ENCODE data around the gene EEF1AKMT3. TPM values are rescaled to one million over a fixed set of nuclear protein-coding genes. Genes with fewer than 3 reads are reported as not detected.

The EEF1AKMT3 gene
- 1 to 10 TPM; 2.2 to 6.4 TPM for total RNA-seq
- 1 to 10 TPM; 1.5 to 2.0 TPM for polyA plus RNA-seq

DNA sequence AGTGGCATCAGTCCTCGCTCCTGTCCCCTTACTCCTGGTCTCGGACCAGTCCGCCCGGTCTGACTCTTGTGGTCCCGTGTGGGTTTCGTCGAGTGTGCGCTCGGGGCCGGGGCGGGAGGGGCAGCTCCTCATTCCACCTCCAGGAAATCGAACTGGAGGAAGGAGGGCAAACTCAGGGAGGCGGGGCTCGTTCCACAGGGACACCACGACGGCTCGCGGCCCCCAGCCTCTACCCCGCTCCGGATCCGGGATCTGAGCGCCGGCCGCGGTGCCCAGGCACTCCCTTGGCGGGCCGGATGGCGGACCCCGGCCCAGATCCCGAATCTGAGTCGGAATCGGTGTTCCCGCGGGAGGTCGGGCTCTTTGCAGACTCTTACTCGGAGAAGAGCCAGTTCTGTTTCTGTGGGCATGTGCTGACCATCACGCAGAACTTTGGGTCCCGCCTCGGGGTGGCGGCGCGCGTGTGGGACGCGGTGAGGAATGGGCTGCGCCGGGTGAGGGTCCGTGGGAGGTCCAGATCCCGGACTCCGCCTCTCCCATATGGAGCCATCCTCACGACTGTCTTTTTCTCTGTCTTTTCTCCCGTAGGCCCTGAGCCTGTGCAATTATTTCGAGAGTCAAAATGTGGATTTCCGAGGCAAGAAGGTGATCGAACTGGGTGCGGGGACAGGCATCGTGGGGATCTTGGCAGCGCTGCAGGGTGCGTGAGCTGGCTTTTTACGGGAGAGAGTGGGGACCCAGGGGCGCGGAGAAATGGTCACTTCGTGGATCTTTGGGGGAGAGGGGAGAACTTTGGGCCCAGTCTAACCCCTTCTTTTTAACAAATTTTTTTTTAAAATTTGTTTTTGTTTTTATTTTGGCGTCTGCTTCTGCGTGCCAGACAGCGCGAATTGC is at the start of gene EEF1AKMT3:
TSS of gene EEF1AKMT3 (plus strand) at position 186 of the 894 bp plus-strand sequence. CDS start at position 297, 111 bp downstream.
- Histone ChIP-seq H3K9ac (ENCODE audit: low read depth in 1 of 2, low read length in 2 of 2) (peak within 1 kb of the TSS; percentile 63 to 86), H3K9me3 (ENCODE audit: control insufficient read depth in 4 of 4, low read length in 3 of 4) (no peaks in the 10 kb centered on the region), H3K27ac (ENCODE audit: low read depth in 1 of 2, low read length in 2 of 2) (peak within 1 kb of the TSS; percentile 77 to 99), H3K4me3 (ENCODE audit: low read depth in 1 of 3, low read length in 3 of 3) (peak within 1 kb of the TSS; percentile 58 to 99 (median 63)), H3K27me3 (ENCODE audit: control insufficient read depth in 4 of 4, insufficient read depth in 4 of 4, low read length in 3 of 4) (no peaks in the 10 kb centered on the region), H3K4me1 (ENCODE audit: control insufficient read depth in 4 of 4, insufficient read depth in 4 of 4, low read length in 3 of 4) (peaks cover 5 to 13% (median 10%) of the 10 kb centered on the region in 4 donors), H3K36me3 (ENCODE audit: control insufficient read depth in 4 of 4, insufficient read depth in 3 of 4, low read depth in 1 of 4, low read length in 3 of 4) (peaks cover 10 to 19% (median 14%) of the 10 kb centered on the region in 4 donors)
- DNase-seq (ENCODE audit: low spot score): no peak
- 5% methylated on average over 67 of the region's 67 CpGs for WGBS
- no peak for TF ChIP-seq GABPA (IDR thresholded peaks at IDR 0.05 in 1 of 2, conservative IDR thresholded peaks at IDR 0.05 in 1 of 2)
- TF ChIP-seq, protein P1, sequence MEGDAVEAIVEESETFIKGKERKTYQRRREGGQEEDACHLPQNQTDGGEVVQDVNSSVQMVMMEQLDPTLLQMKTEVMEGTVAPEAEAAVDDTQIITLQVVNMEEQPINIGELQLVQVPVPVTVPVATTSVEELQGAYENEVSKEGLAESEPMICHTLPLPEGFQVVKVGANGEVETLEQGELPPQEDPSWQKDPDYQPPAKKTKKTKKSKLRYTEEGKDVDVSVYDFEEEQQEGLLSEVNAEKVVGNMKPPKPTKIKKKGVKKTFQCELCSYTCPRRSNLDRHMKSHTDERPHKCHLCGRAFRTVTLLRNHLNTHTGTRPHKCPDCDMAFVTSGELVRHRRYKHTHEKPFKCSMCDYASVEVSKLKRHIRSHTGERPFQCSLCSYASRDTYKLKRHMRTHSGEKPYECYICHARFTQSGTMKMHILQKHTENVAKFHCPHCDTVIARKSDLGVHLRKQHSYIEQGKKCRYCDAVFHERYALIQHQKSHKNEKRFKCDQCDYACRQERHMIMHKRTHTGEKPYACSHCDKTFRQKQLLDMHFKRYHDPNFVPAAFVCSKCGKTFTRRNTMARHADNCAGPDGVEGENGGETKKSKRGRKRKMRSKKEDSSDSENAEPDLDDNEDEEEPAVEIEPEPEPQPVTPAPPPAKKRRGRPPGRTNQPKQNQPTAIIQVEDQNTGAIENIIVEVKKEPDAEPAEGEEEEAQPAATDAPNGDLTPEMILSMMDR (IDR thresholded peaks at IDR 0.05; ENCODE audit: low read depth, low read length, missing input control): no peak
- TF ChIP-seq HNF4G (IDR thresholded peaks at IDR 0.05): no peak
- TF ChIP-seq YY1 (IDR thresholded peaks at IDR 0.05): no peak
- no peak for TF ChIP-seq RXRA (IDR thresholded peaks at IDR 0.05)
- TF ChIP-seq HNF4A (conservative IDR thresholded peaks at IDR 0.05): no peak
- TF ChIP-seq NR2F2 (IDR thresholded peaks at IDR 0.05): no peak
- TF ChIP-seq JUND (IDR thresholded peaks at IDR 0.05): no peak
- no peak for TF ChIP-seq RAD21 (IDR thresholded peaks at IDR 0.05)
- no peak for TF ChIP-seq SP1 (IDR thresholded peaks at IDR 0.05)
- TF ChIP-seq TAF1 (conservative IDR thresholded peaks at IDR 0.05): no peak
- TF ChIP-seq, protein P2, sequence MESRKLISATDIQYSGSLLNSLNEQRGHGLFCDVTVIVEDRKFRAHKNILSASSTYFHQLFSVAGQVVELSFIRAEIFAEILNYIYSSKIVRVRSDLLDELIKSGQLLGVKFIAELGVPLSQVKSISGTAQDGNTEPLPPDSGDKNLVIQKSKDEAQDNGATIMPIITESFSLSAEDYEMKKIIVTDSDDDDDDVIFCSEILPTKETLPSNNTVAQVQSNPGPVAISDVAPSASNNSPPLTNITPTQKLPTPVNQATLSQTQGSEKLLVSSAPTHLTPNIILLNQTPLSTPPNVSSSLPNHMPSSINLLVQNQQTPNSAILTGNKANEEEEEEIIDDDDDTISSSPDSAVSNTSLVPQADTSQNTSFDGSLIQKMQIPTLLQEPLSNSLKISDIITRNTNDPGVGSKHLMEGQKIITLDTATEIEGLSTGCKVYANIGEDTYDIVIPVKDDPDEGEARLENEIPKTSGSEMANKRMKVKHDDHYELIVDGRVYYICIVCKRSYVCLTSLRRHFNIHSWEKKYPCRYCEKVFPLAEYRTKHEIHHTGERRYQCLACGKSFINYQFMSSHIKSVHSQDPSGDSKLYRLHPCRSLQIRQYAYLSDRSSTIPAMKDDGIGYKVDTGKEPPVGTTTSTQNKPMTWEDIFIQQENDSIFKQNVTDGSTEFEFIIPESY (IDR thresholded peaks at IDR 0.05): no peak
- no peak for TF ChIP-seq FOXA2 (IDR thresholded peaks at IDR 0.05)
- no peak for TF ChIP-seq FOXA1 (IDR thresholded peaks at IDR 0.05)
- no peak for TF ChIP-seq EGR1 (IDR thresholded peaks at IDR 0.05; ENCODE audit: low read depth in 2 of 2)
- TF ChIP-seq REST (IDR thresholded peaks at IDR 0.05): no peak
- no peak for TF ChIP-seq ATF3 (IDR thresholded peaks at IDR 0.05)
- TF ChIP-seq, protein P3, sequence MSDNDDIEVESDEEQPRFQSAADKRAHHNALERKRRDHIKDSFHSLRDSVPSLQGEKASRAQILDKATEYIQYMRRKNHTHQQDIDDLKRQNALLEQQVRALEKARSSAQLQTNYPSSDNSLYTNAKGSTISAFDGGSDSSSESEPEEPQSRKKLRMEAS (IDR thresholded peaks at IDR 0.05): no peak

Data from liver (tissue), 9 donors.